Adrenal gland (tissue), 5 donors: Measurements from ENCODE around the gene DENND2A.

ENCODE experiments used
- POLR2A ChIP-seq, 2 donors: fragments of 450-650 bp; IDR thresholded peaks; one replicate each; pipeline ENCODE4 v1.6.1; 2017; ENCODE audit warnings: antibody characterized with exemption in 2 of 2, mild to moderate bottlenecking in 2 of 2, moderate library complexity in 1 of 2
- TF ChIP-seq, protein P1 (sequence below), 6 experiments: fragments of 450-650 bp in 4 of 6; fragments of 200-600 bp in 2 of 6; sonication (generic) in 1 of 6; IDR thresholded peaks; 1 replicate in 5 of 6; 2 replicates in 1 of 6; pipeline versions ENCODE4 v1.5.1 to v1.8.0; 2016 to 2021; ENCODE audit warnings: antibody characterized with exemption in 6 of 6, mild to moderate bottlenecking in 2 of 6, moderate library complexity in 1 of 6
- donor health status: DM: no; HTN: no; CAD: no.

DNA sequence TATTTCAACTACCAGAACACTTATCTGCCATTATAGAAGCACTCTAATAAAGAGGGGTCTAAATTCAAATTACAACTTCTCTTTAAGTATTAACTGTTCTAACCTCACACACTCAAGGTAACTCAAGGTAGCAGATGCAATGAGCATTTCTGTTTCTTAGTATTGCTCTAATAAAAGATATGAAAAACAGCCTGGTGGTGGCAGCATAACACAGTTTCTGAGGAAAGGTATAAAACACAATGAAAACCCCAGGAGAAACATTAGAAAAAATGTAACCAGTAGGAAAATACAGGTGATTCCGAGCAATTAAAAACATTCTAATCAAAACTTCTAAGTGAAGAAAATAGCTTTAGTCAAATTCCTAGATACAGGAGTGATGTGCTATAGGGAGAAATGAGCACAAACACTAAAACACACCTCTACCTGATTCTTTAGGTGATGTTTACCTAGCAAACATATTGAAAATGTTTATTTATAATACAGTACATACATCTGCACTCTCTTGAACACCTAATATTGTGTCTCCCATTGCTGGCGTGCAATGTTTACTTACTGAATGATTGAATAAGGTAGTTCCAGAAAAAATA is 164.8 kb downstream of the DENND2A start:
- TF ChIP-seq POLR2A (IDR thresholded peaks at IDR 0.05), result no peak
- TF ChIP-seq, protein P1, sequence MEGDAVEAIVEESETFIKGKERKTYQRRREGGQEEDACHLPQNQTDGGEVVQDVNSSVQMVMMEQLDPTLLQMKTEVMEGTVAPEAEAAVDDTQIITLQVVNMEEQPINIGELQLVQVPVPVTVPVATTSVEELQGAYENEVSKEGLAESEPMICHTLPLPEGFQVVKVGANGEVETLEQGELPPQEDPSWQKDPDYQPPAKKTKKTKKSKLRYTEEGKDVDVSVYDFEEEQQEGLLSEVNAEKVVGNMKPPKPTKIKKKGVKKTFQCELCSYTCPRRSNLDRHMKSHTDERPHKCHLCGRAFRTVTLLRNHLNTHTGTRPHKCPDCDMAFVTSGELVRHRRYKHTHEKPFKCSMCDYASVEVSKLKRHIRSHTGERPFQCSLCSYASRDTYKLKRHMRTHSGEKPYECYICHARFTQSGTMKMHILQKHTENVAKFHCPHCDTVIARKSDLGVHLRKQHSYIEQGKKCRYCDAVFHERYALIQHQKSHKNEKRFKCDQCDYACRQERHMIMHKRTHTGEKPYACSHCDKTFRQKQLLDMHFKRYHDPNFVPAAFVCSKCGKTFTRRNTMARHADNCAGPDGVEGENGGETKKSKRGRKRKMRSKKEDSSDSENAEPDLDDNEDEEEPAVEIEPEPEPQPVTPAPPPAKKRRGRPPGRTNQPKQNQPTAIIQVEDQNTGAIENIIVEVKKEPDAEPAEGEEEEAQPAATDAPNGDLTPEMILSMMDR (IDR thresholded peaks at IDR 0.05), result peak; percentile 30 to 62 (median 47)
